ENCODE data around the gene TAAR6. TPM values are rescaled to one million over a fixed set of nuclear protein-coding genes. Genes with fewer than 3 reads are reported as not detected.
"Not testable (repeated sequence)": the region's sequence is repeated elsewhere in the genome, so short reads cannot be mapped to it uniquely, and the experiment has no call there.

The TAAR6 gene
- polyA plus RNA-seq, 1 donor from 2014 or later: not detected

- Histone ChIP-seq H3K9ac (ENCODE audit: low read length) (no peak overlapping the region), H3K4me2 (ENCODE audit: low read length) (no peak overlapping the region), H3K27me3 (ENCODE audit: insufficient read depth, low read depth, low read length) (no peaks in the 10 kb centered on the region), H4K20me1 (ENCODE audit: insufficient read depth) (no peaks in the 10 kb centered on the region), H2AFZ (ENCODE audit: low read depth, low read length) (no peak overlapping the region), H3K27ac (ENCODE audit: low read length) (no peak overlapping the region), H3K9me2 (ENCODE audit: insufficient read depth, low read length) (no peaks in the 10 kb centered on the region), H3K4me3 (ENCODE audit: low read length) (no peak overlapping the region), H3K36me3 (ENCODE audit: insufficient read depth, low read length) (no peaks in the 10 kb centered on the region), H3K9me3 (ENCODE audit: low read length) (no peaks in the 10 kb centered on the region), H3K79me2 (replicated peaks; ENCODE audit: insufficient read depth, low read length) (no peaks in the 10 kb centered on the region), H3F3A (ENCODE audit: insufficient read depth, low read length, poor library complexity, severe bottlenecking) (no peaks in the 10 kb centered on the region)
- TF ChIP-seq MXI1 (conservative IDR thresholded peaks at IDR 0.05; ENCODE audit: poor library complexity, severe bottlenecking): no peak
- TF ChIP-seq EP300 (conservative IDR thresholded peaks at IDR 0.05; ENCODE audit: poor library complexity, severe bottlenecking): no peak
- TF ChIP-seq RAD21 (conservative IDR thresholded peaks at IDR 0.05): no peak
- no peak for TF ChIP-seq EZH2 (IDR thresholded peaks at IDR 0.05; ENCODE audit: borderline replicate concordance, insufficient read depth, low read length, poor library complexity, severe bottlenecking)
- TF ChIP-seq TAF1 (IDR thresholded peaks at IDR 0.05; ENCODE audit: low read depth): no peak
- no peak for TF ChIP-seq SMC3 (conservative IDR thresholded peaks at IDR 0.05; ENCODE audit: poor library complexity)
- no peak for TF ChIP-seq POLR2AphosphoS5 (IDR thresholded peaks at IDR 0.05)
- TF ChIP-seq, protein P1, sequence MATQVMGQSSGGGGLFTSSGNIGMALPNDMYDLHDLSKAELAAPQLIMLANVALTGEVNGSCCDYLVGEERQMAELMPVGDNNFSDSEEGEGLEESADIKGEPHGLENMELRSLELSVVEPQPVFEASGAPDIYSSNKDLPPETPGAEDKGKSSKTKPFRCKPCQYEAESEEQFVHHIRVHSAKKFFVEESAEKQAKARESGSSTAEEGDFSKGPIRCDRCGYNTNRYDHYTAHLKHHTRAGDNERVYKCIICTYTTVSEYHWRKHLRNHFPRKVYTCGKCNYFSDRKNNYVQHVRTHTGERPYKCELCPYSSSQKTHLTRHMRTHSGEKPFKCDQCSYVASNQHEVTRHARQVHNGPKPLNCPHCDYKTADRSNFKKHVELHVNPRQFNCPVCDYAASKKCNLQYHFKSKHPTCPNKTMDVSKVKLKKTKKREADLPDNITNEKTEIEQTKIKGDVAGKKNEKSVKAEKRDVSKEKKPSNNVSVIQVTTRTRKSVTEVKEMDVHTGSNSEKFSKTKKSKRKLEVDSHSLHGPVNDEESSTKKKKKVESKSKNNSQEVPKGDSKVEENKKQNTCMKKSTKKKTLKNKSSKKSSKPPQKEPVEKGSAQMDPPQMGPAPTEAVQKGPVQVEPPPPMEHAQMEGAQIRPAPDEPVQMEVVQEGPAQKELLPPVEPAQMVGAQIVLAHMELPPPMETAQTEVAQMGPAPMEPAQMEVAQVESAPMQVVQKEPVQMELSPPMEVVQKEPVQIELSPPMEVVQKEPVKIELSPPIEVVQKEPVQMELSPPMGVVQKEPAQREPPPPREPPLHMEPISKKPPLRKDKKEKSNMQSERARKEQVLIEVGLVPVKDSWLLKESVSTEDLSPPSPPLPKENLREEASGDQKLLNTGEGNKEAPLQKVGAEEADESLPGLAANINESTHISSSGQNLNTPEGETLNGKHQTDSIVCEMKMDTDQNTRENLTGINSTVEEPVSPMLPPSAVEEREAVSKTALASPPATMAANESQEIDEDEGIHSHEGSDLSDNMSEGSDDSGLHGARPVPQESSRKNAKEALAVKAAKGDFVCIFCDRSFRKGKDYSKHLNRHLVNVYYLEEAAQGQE (IDR thresholded peaks at IDR 0.05; ENCODE audit: borderline replicate concordance): no peak
- TF ChIP-seq CTCF (IDR thresholded peaks at IDR 0.05; ENCODE audit: poor library complexity, severe bottlenecking): no peak
Observed at GRCh38 chr6:132598473-132598872, 28.4 kb downstream of the TAAR6 start.

DNA sequence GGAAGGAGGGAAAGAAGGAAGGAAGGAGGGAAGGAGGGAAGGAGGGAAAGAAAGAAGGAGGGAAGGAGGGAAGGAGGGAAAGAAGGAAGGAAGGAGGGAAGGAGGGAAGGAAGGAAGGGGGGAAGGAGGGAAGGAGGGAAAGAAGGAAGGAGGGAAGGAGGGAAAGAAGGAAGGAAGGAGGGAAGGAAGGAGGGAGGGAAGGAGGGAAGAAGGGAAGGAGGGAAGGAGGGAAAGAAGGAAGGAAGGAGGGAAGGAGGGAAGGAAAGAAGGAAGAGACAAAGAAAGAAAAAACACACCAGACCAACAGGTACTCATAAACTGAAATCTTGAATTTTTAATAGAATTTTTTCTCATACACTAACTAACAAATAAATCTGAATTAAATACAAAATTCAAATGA, 30.8 kb downstream of the TAAR6 start:
- not testable (repeated sequence) for H3K4me3 ChIP-seq (ENCODE audit: low read length); H4K20me1 ChIP-seq (ENCODE audit: insufficient read depth); H3K9ac ChIP-seq (ENCODE audit: low read length); H3K9me3 ChIP-seq (ENCODE audit: low read length); H3K9me2 ChIP-seq (ENCODE audit: insufficient read depth, low read length); H3K27ac ChIP-seq (ENCODE audit: low read length); H3K27me3 ChIP-seq (ENCODE audit: insufficient read depth, low read depth, low read length); H3K79me2 ChIP-seq (replicated peaks; ENCODE audit: insufficient read depth, low read length); H2AFZ ChIP-seq (ENCODE audit: low read depth, low read length); H3F3A ChIP-seq (ENCODE audit: insufficient read depth, low read length, poor library complexity, severe bottlenecking); H3K36me3 ChIP-seq (ENCODE audit: insufficient read depth, low read length); H3K4me2 ChIP-seq (ENCODE audit: low read length)

- H3K9me3 ChIP-seq (ENCODE audit: low read length): no peaks in the 10 kb centered on the region
- no peaks in the 10 kb centered on the region for H3K36me3 ChIP-seq (ENCODE audit: insufficient read depth, low read length)
- no peaks in the 10 kb centered on the region for H4K20me1 ChIP-seq (ENCODE audit: insufficient read depth)
- H3F3A ChIP-seq (ENCODE audit: insufficient read depth, low read length, poor library complexity, severe bottlenecking): no peaks in the 10 kb centered on the region
- no peak overlapping the region for H3K4me2 ChIP-seq (ENCODE audit: low read length)
- no peak overlapping the region for H3K27ac ChIP-seq (ENCODE audit: low read length)
- no peaks in the 10 kb centered on the region for H3K27me3 ChIP-seq (ENCODE audit: insufficient read depth, low read depth, low read length)
- H3K9ac ChIP-seq (ENCODE audit: low read length): no peak overlapping the region
- no peaks in the 10 kb centered on the region for H3K9me2 ChIP-seq (ENCODE audit: insufficient read depth, low read length)
- TF ChIP-seq MXI1 (conservative IDR thresholded peaks at IDR 0.05; ENCODE audit: poor library complexity, severe bottlenecking) (no peak), SMC3 (conservative IDR thresholded peaks at IDR 0.05; ENCODE audit: poor library complexity) (no peak), EP300 (conservative IDR thresholded peaks at IDR 0.05; ENCODE audit: poor library complexity, severe bottlenecking) (no peak), EZH2 (IDR thresholded peaks at IDR 0.05; ENCODE audit: borderline replicate concordance, insufficient read depth, low read length, poor library complexity, severe bottlenecking) (no peak), CTCF (IDR thresholded peaks at IDR 0.05; ENCODE audit: poor library complexity, severe bottlenecking) (no peak), TAF1 (IDR thresholded peaks at IDR 0.05; ENCODE audit: low read depth) (no peak), POLR2AphosphoS5 (IDR thresholded peaks at IDR 0.05) (no peak), RAD21 (conservative IDR thresholded peaks at IDR 0.05) (no peak)
- TF ChIP-seq, protein P1 (IDR thresholded peaks at IDR 0.05; ENCODE audit: borderline replicate concordance): no peak
- no peak overlapping the region for H3K4me3 ChIP-seq (ENCODE audit: low read length)
- H2AFZ ChIP-seq (ENCODE audit: low read depth, low read length): no peak overlapping the region
- no peaks in the 10 kb centered on the region for H3K79me2 ChIP-seq (replicated peaks; ENCODE audit: insufficient read depth, low read length)
Observed at GRCh38 chr6:132604635-132605152, 34.6 kb downstream of the TAAR6 start.

Data from neural cell (in vitro differentiated cells).